ENCODE measurements around the gene ALDH1L2. TPM values are rescaled to one million over a fixed set of nuclear protein-coding genes. Genes with fewer than 3 reads are reported as not detected.

ALDH1L2 gene
- total RNA-seq, 1 experiment from 2014 or later: 2.2 TPM

GRCh38 chr12:105047308-105047707 is 37.0 kb downstream of the ALDH1L2 start:
- Histone ChIP-seq H3K79me2 (ENCODE audit: low read depth) (no peaks in the 10 kb centered on the region), H3K4me3 (no peak overlapping the region), H3K27ac (no peak overlapping the region), H3K9me3 (ENCODE audit: insufficient read depth, low read depth) (no peaks in the 10 kb centered on the region), H3K36me3 (ENCODE audit: low read depth) (no peaks in the 10 kb centered on the region), H3F3A (ENCODE audit: insufficient read depth, low read depth) (no peaks in the 10 kb centered on the region), H3K4me2 (no peak overlapping the region), H3K9me2 (ENCODE audit: insufficient read depth) (no peaks in the 10 kb centered on the region), H3K4me1 (replicated peaks; ENCODE audit: insufficient read depth) (no peaks in the 10 kb centered on the region), H4K20me1 (ENCODE audit: insufficient read depth) (no peaks in the 10 kb centered on the region), H3K27me3 (ENCODE audit: insufficient read depth, low read depth) (no peaks in the 10 kb centered on the region), H2AFZ (no peak overlapping the region)
- intact Hi-C loops (cut with micrococcal nuclease; ENCODE audit: unreplicated experiment): no loop called here
- no peak for TF ChIP-seq EZH2 (IDR thresholded peaks at IDR 0.05; ENCODE audit: low read depth)
- TF ChIP-seq, protein P1, sequence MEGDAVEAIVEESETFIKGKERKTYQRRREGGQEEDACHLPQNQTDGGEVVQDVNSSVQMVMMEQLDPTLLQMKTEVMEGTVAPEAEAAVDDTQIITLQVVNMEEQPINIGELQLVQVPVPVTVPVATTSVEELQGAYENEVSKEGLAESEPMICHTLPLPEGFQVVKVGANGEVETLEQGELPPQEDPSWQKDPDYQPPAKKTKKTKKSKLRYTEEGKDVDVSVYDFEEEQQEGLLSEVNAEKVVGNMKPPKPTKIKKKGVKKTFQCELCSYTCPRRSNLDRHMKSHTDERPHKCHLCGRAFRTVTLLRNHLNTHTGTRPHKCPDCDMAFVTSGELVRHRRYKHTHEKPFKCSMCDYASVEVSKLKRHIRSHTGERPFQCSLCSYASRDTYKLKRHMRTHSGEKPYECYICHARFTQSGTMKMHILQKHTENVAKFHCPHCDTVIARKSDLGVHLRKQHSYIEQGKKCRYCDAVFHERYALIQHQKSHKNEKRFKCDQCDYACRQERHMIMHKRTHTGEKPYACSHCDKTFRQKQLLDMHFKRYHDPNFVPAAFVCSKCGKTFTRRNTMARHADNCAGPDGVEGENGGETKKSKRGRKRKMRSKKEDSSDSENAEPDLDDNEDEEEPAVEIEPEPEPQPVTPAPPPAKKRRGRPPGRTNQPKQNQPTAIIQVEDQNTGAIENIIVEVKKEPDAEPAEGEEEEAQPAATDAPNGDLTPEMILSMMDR (conservative IDR thresholded peaks at IDR 0.05): no peak
- ChIA-PET CTCF (no interaction called here), POLR2A (ENCODE audit: unreplicated experiment) (no interaction called here)
- no peak for DNase-seq
- BruUV-seq (replicated peaks): no TSS peak

DNA sequence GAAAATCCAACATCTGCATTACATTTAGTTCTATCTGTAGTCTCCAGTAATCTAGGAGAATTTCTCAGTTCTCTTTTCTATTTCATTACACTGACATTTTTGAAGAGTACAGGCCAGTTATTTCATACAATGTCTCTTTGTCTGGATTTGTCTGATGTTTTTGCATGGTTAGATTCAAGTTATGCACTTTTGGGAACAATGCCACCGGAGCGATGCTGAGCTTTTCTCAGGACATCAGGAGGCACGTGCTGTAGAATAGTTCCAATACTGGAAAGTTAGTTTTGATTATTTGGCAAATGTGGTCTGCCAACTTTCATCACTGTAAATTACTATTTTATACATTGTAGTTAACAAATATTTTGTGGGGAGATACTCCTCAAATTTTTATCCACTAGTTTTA is 43.1 kb downstream of the ALDH1L2 start:
- POLR2A ChIA-PET (ENCODE audit: unreplicated experiment): no interaction called here
- CTCF ChIA-PET: no interaction called here

GRCh38 chr12:105040476-105040875 is 43.8 kb downstream of the ALDH1L2 start:
- no peak for DNase-seq
- H4K20me1 ChIP-seq (ENCODE audit: insufficient read depth): no peaks in the 10 kb centered on the region
- no peaks in the 10 kb centered on the region for H3K27me3 ChIP-seq (ENCODE audit: insufficient read depth, low read depth)
- H3K36me3 ChIP-seq (ENCODE audit: low read depth): no peaks in the 10 kb centered on the region
- TF ChIP-seq, protein P1 (conservative IDR thresholded peaks at IDR 0.05): no peak
- no peak for TF ChIP-seq EZH2 (IDR thresholded peaks at IDR 0.05; ENCODE audit: low read depth)
- peaks cover 6% of the 10 kb centered on the region; the same call in 1 of the 2 replicates for H3F3A ChIP-seq (ENCODE audit: insufficient read depth, low read depth)
- no TSS peak for BruUV-seq (replicated peaks)
- ChIA-PET CTCF (no interaction called here), POLR2A (ENCODE audit: unreplicated experiment) (no interaction called here)
- H3K9me2 ChIP-seq (ENCODE audit: insufficient read depth): no peaks in the 10 kb centered on the region
- H3K4me3 ChIP-seq: no peak overlapping the region
- H3K27ac ChIP-seq: no peak overlapping the region
- H3K4me1 ChIP-seq (replicated peaks; ENCODE audit: insufficient read depth): peaks cover 13% of the 10 kb centered on the region
- intact Hi-C loops (cut with micrococcal nuclease; ENCODE audit: unreplicated experiment): no loop called here
- no peaks in the 10 kb centered on the region for H3K79me2 ChIP-seq (ENCODE audit: low read depth)
- no peak overlapping the region for H2AFZ ChIP-seq
- no peaks in the 10 kb centered on the region for H3K9me3 ChIP-seq (ENCODE audit: insufficient read depth, low read depth)
- no peak overlapping the region for H3K4me2 ChIP-seq

More for the DNA sequence above, 43.1 kb downstream of the ALDH1L2 start:
- Histone ChIP-seq H3K9me3 (ENCODE audit: insufficient read depth, low read depth) (no peaks in the 10 kb centered on the region), H3K4me2 (no peak overlapping the region), H3K36me3 (ENCODE audit: low read depth) (no peaks in the 10 kb centered on the region), H3K27me3 (ENCODE audit: insufficient read depth, low read depth) (no peaks in the 10 kb centered on the region), H3K4me1 (replicated peaks; ENCODE audit: insufficient read depth) (peaks cover 13% of the 10 kb centered on the region), H3F3A (ENCODE audit: insufficient read depth, low read depth) (peaks cover 6% of the 10 kb centered on the region; the same call in 1 of the 2 replicates), H4K20me1 (ENCODE audit: insufficient read depth) (no peaks in the 10 kb centered on the region), H3K9me2 (ENCODE audit: insufficient read depth) (no peaks in the 10 kb centered on the region), H3K4me3 (no peak overlapping the region), H3K79me2 (ENCODE audit: low read depth) (no peaks in the 10 kb centered on the region), H2AFZ (no peak overlapping the region), H3K27ac (no peak overlapping the region)
- intact Hi-C loops (cut with micrococcal nuclease; ENCODE audit: unreplicated experiment): no loop called here
- BruUV-seq (replicated peaks): no TSS peak
- TF ChIP-seq EZH2 (IDR thresholded peaks at IDR 0.05; ENCODE audit: low read depth): no peak
- TF ChIP-seq, protein P1 (conservative IDR thresholded peaks at IDR 0.05): no peak
- no peak for DNase-seq
